GM06990 (cell line): ENCODE results near the gene ZIM2.

ENCODE experiments used
- DNase-seq: peaks from one replicate; pipeline ENCODE4 v3.0.0-alpha.2; 2011; ENCODE audit not compliant: insufficient read length; ENCODE audit errors: extremely low read depth
- H3K27me3 ChIP-seq: replicated peaks from 2 replicates; pipeline ENCODE4 v1.6.0; 2011; ENCODE audit warnings: low read length; ENCODE audit not compliant: control insufficient read depth, insufficient read depth
- H3K36me3 ChIP-seq: 2 replicates; pipeline ENCODE4 v1.5.1; 2011; ENCODE audit warnings: low read length; ENCODE audit not compliant: control insufficient read depth, insufficient read depth
- H3K4me3 ChIP-seq: replicated peaks from 2 replicates; pipeline ENCODE4 v1.5.1; 2011; ENCODE audit warnings: low read depth, mild to moderate bottlenecking, control low read depth, low read length
- TF ChIP-seq, protein P1 (sequence below): IDR thresholded peaks from 2 replicates; pipeline ENCODE4 v1.5.1; 2011; ENCODE audit warnings: low read length, control low read depth, mild to moderate bottlenecking, inconsistent platforms; ENCODE audit not compliant: insufficient read depth, poor library complexity, severe bottlenecking

The ZIM2 gene

DNA sequence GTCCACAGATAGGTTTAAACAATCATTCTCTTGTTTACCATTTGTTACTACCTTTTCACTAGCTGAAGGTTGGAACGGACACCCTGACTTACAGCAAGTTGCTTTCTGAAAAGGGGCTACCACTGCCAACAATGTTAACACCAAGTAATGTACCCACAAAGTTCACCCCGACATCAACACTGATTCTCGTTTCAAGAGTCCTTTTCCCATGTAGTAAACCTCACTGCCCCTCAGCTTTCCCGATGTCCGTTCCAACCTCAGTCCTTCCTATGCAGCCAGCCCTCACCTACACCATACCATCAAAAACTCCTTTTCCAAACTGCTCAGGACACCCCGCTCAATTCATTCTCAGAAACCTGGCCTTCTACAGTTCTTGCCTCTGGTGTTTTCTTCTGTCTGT, 29.0 kb downstream of the ZIM2 start:
- DNase-seq: no peak
- no peak overlapping the region for H3K4me3 ChIP-seq
- H3K36me3 ChIP-seq: no peaks in the 10 kb centered on the region
- TF ChIP-seq, protein P1, sequence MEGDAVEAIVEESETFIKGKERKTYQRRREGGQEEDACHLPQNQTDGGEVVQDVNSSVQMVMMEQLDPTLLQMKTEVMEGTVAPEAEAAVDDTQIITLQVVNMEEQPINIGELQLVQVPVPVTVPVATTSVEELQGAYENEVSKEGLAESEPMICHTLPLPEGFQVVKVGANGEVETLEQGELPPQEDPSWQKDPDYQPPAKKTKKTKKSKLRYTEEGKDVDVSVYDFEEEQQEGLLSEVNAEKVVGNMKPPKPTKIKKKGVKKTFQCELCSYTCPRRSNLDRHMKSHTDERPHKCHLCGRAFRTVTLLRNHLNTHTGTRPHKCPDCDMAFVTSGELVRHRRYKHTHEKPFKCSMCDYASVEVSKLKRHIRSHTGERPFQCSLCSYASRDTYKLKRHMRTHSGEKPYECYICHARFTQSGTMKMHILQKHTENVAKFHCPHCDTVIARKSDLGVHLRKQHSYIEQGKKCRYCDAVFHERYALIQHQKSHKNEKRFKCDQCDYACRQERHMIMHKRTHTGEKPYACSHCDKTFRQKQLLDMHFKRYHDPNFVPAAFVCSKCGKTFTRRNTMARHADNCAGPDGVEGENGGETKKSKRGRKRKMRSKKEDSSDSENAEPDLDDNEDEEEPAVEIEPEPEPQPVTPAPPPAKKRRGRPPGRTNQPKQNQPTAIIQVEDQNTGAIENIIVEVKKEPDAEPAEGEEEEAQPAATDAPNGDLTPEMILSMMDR: no peak
- no peaks in the 10 kb centered on the region for H3K27me3 ChIP-seq

DNA sequence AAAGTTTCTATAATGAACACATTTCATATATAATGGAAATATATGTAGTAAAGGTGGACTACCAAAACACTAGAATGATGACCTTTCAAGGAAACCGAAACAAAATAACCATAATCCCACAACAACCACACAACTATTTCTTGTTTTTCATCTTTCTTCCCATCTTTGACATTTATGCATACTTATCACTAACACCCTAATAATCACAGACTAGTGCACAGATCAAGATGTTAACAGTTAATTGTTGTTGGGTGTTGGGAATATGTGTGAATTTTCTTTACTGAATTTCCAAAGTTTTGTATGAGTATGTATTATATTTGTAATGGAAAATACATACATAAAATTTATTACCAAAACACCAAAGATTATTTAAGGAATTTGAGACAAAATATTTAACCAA, 30.3 kb downstream of the ZIM2 start:
- Histone ChIP-seq H3K36me3 (no peaks in the 10 kb centered on the region), H3K27me3 (no peaks in the 10 kb centered on the region), H3K4me3 (no peak overlapping the region)
- TF ChIP-seq, protein P1: no peak
- no peak for DNase-seq

DNA sequence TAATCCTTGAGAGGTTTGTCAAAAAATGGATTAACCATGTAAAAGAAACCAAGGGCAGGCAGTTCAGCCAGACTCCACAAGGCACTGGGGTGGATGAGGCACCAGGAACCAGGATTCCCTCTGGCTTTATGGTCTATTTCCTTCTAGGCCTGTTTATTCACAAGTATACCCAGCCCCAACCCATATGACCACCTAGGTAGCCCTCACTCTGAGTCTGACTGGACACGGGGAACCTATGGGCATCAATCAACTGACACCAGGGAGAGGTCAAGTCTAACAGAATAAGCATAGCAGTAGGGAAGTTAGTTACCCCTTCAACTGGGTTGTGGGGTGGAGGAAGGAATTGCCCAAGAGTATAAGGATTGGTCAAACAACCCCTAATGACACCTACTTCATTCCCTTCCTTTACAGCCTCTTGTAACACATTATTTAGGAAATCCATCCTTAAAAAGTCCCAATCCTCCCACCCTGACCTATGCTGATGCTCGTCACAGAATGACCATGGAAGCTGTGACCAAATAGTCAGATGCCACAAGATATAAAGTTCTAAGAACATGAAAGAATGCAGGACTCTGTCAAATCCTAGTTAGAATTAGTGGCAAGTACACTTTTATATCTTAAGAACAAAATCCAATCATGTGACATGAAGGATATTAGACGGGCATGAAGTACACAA, 31.7 kb downstream of the ZIM2 start:
- no peak for DNase-seq
- Histone ChIP-seq H3K27me3 (no peaks in the 10 kb centered on the region), H3K36me3 (no peaks in the 10 kb centered on the region), H3K4me3 (no peak overlapping the region)
- TF ChIP-seq, protein P1: no peak

DNA sequence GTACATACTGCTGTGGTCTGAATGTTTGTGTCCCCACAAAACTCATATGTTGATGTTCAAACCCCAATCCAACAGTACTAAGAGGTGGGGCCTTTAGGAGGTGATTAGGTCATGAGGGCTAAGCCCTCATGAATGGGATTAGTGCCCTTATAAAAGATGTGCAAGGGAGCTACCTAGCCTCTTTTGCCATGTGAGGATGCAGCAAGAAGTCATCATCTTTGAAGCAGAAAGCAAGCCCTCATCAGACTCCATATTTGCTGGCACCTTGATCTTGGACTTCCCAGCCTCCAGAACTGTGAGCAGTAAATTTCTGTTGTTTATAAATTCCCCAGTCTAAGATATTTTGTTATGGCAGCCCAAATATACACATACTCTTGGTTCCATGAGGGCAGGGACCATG, 33.9 kb downstream of the ZIM2 start:
- Histone ChIP-seq H3K36me3 (no peaks in the 10 kb centered on the region), H3K27me3 (no peaks in the 10 kb centered on the region), H3K4me3 (no peak overlapping the region)
- TF ChIP-seq, protein P1: no peak
- DNase-seq: no peak

DNA sequence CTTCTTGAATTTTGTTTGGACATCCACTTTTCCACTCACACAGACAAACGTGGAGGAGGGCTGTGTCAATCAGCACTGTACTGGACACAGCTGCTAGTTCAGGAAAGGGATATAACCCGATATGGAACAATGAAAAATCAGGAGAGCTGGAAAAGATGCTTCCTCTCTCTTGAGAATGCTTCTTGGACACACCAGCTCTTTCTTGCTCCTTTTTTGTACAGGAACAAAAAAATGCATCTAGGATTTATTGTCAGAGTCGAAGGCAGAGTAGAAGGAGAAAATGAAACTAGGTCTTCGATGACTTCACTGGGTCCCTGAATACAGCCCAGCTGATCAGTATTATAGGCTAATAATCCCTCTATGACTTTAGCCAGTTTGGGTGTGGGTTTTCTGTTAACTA, 62.2 kb downstream of the ZIM2 start:
- DNase-seq: no peak
- H3K36me3 ChIP-seq: no peaks in the 10 kb centered on the region
- no peaks in the 10 kb centered on the region for H3K27me3 ChIP-seq
- TF ChIP-seq, protein P1: no peak
- no peak overlapping the region for H3K4me3 ChIP-seq

DNA sequence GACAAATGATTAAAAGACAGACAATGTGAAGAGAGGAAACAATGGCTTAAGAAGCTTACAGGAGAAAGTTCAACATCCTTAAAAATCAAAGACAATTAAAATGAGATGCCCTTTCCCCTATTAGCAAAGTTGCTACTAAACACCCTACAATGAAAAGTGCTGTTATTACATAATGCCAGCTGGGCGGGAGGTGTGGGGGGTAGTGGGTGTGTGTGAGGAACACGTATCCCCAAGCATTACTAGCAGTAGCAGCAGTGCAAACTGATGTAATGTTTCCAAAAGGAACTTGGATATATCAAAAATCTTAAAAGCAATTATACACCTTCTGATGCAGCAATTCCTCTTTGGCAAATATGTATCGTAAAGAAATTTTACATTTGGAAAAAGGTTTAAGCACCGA, 70.9 kb downstream of the ZIM2 start:
- Histone ChIP-seq H3K27me3 (no peaks in the 10 kb centered on the region), H3K36me3 (no peaks in the 10 kb centered on the region), H3K4me3 (no peak overlapping the region)
- no peak for DNase-seq
- TF ChIP-seq, protein P1: no peak
